Measurements from ENCODE around the gene DDRGK1.

Gene DDRGK1

GRCh38 chr20:3248993-3249347, 44.5 kb upstream of the DDRGK1 start:
- Histone ChIP-seq H3K4me3 (ENCODE audit: low read length) (0 out of 2 replicates have a peak overlapping the region, but pooled peaks have one; percentile 6), H3K4me2 (ENCODE audit: low read depth, low read length) (peak overlapping the region; percentile 55)

GRCh38 chr20:3248167-3248992, 43.9 kb upstream of the DDRGK1 start:
- no peaks in the 10 kb centered on the region for H3K9me3 ChIP-seq (replicated peaks; ENCODE audit: insufficient read depth, low read length)
- H3K4me1 ChIP-seq (ENCODE audit: low read length), result no peaks in the 10 kb centered on the region
- no peaks in the 10 kb centered on the region for H3K9me2 ChIP-seq (replicated peaks; ENCODE audit: insufficient read depth, low read length)
- H3K36me3 ChIP-seq (replicated peaks; ENCODE audit: insufficient read depth, low read length), result no peaks in the 10 kb centered on the region
- H2AFZ ChIP-seq (ENCODE audit: low read length), result peak overlapping the region; percentile 26; the same call in 1 of the 2 replicates
- TF ChIP-seq EZH2 (optimal IDR thresholded peaks at IDR 0.05; ENCODE audit: low read depth, low read length) (no peak), CTCF (IDR thresholded peaks at IDR 0.05; ENCODE audit: low read length) (no peak), EZH2phosphoT487 (IDR thresholded peaks at IDR 0.05; ENCODE audit: low read length) (no peak)
- 0 out of 2 replicates have a peak overlapping the region, but pooled peaks have one; percentile 6 for H3K4me3 ChIP-seq (ENCODE audit: low read length)
- no peaks in the 10 kb centered on the region for H3K79me2 ChIP-seq (ENCODE audit: low read length)
- H3F3A ChIP-seq (ENCODE audit: insufficient read depth, low read length), result no peaks in the 10 kb centered on the region
- H3K27me3 ChIP-seq (replicated peaks; ENCODE audit: insufficient read depth, low read length), result peaks cover 25% of the 10 kb centered on the region
- peak overlapping the region; percentile 55 for H3K4me2 ChIP-seq (ENCODE audit: low read depth, low read length)
- no peak for DNase-seq
- no peaks in the 10 kb centered on the region for H4K20me1 ChIP-seq (ENCODE audit: insufficient read depth, low read length)
- H3K27ac ChIP-seq (ENCODE audit: low read length), result no peak overlapping the region
- no peak overlapping the region for H3K9ac ChIP-seq (ENCODE audit: low read length)

More at GRCh38 chr20:3248993-3249347, 44.5 kb upstream of the DDRGK1 start:
- Histone ChIP-seq H3K79me2 (ENCODE audit: low read length) (no peaks in the 10 kb centered on the region), H4K20me1 (ENCODE audit: insufficient read depth, low read length) (no peaks in the 10 kb centered on the region), H3K9me3 (replicated peaks; ENCODE audit: insufficient read depth, low read length) (no peaks in the 10 kb centered on the region), H3K27me3 (replicated peaks; ENCODE audit: insufficient read depth, low read length) (peaks cover 20% of the 10 kb centered on the region), H3K9me2 (replicated peaks; ENCODE audit: insufficient read depth, low read length) (no peaks in the 10 kb centered on the region), H2AFZ (ENCODE audit: low read length) (peak overlapping the region; percentile 26; the same call in 1 of the 2 replicates), H3K36me3 (replicated peaks; ENCODE audit: insufficient read depth, low read length) (no peaks in the 10 kb centered on the region), H3K27ac (ENCODE audit: low read length) (no peak overlapping the region), H3K4me1 (ENCODE audit: low read length) (no peaks in the 10 kb centered on the region), H3F3A (ENCODE audit: insufficient read depth, low read length) (no peaks in the 10 kb centered on the region), H3K9ac (ENCODE audit: low read length) (no peak overlapping the region)
- DNase-seq, result no peak
- TF ChIP-seq EZH2 (optimal IDR thresholded peaks at IDR 0.05; ENCODE audit: low read depth, low read length), result no peak
- TF ChIP-seq CTCF (IDR thresholded peaks at IDR 0.05; ENCODE audit: low read length), result no peak
- no peak for TF ChIP-seq EZH2phosphoT487 (IDR thresholded peaks at IDR 0.05; ENCODE audit: low read length)

GRCh38 chr20:3247638-3248037, 43.2 kb upstream of the DDRGK1 start:
- no peak overlapping the region for H2AFZ ChIP-seq (ENCODE audit: low read length)
- peaks cover 25% of the 10 kb centered on the region for H3K27me3 ChIP-seq (replicated peaks; ENCODE audit: insufficient read depth, low read length)
- TF ChIP-seq EZH2phosphoT487 (IDR thresholded peaks at IDR 0.05; ENCODE audit: low read length), result no peak
- TF ChIP-seq EZH2 (optimal IDR thresholded peaks at IDR 0.05; ENCODE audit: low read depth, low read length), result no peak
- no peak for TF ChIP-seq CTCF (IDR thresholded peaks at IDR 0.05; ENCODE audit: low read length)
- no peaks in the 10 kb centered on the region for H3K79me2 ChIP-seq (ENCODE audit: low read length)
- H3K36me3 ChIP-seq (replicated peaks; ENCODE audit: insufficient read depth, low read length), result no peaks in the 10 kb centered on the region
- no peak overlapping the region for H3K9ac ChIP-seq (ENCODE audit: low read length)
- no peak overlapping the region for H3K4me2 ChIP-seq (ENCODE audit: low read depth, low read length)
- H3F3A ChIP-seq (ENCODE audit: insufficient read depth, low read length), result no peaks in the 10 kb centered on the region
- no peaks in the 10 kb centered on the region for H4K20me1 ChIP-seq (ENCODE audit: insufficient read depth, low read length)
- no peak for DNase-seq
- no peaks in the 10 kb centered on the region for H3K9me2 ChIP-seq (replicated peaks; ENCODE audit: insufficient read depth, low read length)
- H3K27ac ChIP-seq (ENCODE audit: low read length), result no peak overlapping the region
- no peaks in the 10 kb centered on the region for H3K4me1 ChIP-seq (ENCODE audit: low read length)
- no peaks in the 10 kb centered on the region for H3K9me3 ChIP-seq (replicated peaks; ENCODE audit: insufficient read depth, low read length)
- H3K4me3 ChIP-seq (ENCODE audit: low read length), result no peak overlapping the region

All from MM.1S (cell line).